Left lung (tissue), 10 donors: ENCODE measurements around the gene SAFB2. TPM values are rescaled to one million over a fixed set of nuclear protein-coding genes. Genes with fewer than 3 reads are reported as not detected.

Experiments
- ATAC-seq: fragments of 200-7000 bp; cut with Tn5 transposase; one replicate; pipeline ENCODE4 v1.9.1; 2020; ENCODE audit warnings: moderate library complexity
- DNase-seq, 4 donors: peaks; one replicate each; pipeline ENCODE4 v3.0.0-alpha.2; 2013 to 2020
- H3K27ac ChIP-seq, 2 donors: fragments of 200-600 bp; sonication (generic) in 1 of 2; one replicate each; pipeline versions ENCODE4 v1.5.0 to v1.8.0; 2020 to 2021
- H3K27me3 ChIP-seq, 2 donors: fragments of 200-600 bp; sonication (generic) in 1 of 2; one replicate each; pipeline versions ENCODE4 v1.5.0 to v1.8.0; 2020 to 2021
- H3K36me3 ChIP-seq, 2 donors: fragments of 200-600 bp; sonication (generic) in 1 of 2; one replicate each; pipeline versions ENCODE4 v1.5.0 to v1.8.0; 2020 to 2021
- H3K4me1 ChIP-seq, 2 donors: fragments of 200-600 bp; one replicate each; pipeline ENCODE4 v1.8.0; 2021
- H3K4me3 ChIP-seq, 2 donors: fragments of 200-600 bp; sonication (generic) in 1 of 2; one replicate each; pipeline versions ENCODE4 v1.5.0 to v1.8.0; 2020 to 2021; ENCODE audit warnings: mild to moderate bottlenecking in 1 of 2
- H3K9me3 ChIP-seq, 2 donors: fragments of 200-600 bp; sonication (generic) in 1 of 2; one replicate each; pipeline versions ENCODE4 v1.5.0 to v1.8.0; 2020 to 2021
- intact Hi-C, 2 donors: fragments of 100-400 bp; cut with DNase I; formaldehyde crosslinking; loops; one replicate each; pipeline versions ENCODE4 v1.11.2 to v1.14.2; 2022
- polyA plus RNA-seq, 6 donors: library from polyadenylated mRNA; unstranded; fragments of 120-200 nt; gene quantifications; one replicate each; pipeline ENCODE4 v1.2.1, GENCODE V29; 2013; ENCODE audit not compliant: insufficient read length in 6 of 6
- total RNA-seq, 2 donors: library from RNA; stranded (reverse); fragmentation: NEBNext Ultra II Directional; extraction: Animal tissue kit (Norgen Biotek cat#: 25700); gene quantifications; one replicate each; pipeline ENCODE4 v1.2.1, GENCODE V29; 2021
- TF ChIP-seq, protein P1 (sequence below), 2 donors: fragments of 200-600 bp; sonication (generic) in 1 of 2; IDR thresholded peaks; one replicate each; pipeline versions ENCODE4 v1.5.0 to v1.8.0; 2021; ENCODE audit warnings: antibody characterized with exemption in 2 of 2
- donor health status: DM: no; HTN: yes; CAD: no.
- donor health status: DM: no; HTN: no; CAD: no.

Gene SAFB2
- total and polyA plus RNA-seq, 8 donors, result 62.0 to 110 (median 84.8) TPM

- Histone ChIP-seq H3K27me3 (peaks cover 0 to 7% of the 10 kb centered on the region in 2 donors), H3K4me3 (no peak overlapping the region), H3K4me1 (no peaks in the 10 kb centered on the region), H3K9me3 (no peaks in the 10 kb centered on the region), H3K36me3 (no peaks in the 10 kb centered on the region), H3K27ac (no peak overlapping the region)
- intact Hi-C loops, result no loop called here
- TF ChIP-seq, protein P1, sequence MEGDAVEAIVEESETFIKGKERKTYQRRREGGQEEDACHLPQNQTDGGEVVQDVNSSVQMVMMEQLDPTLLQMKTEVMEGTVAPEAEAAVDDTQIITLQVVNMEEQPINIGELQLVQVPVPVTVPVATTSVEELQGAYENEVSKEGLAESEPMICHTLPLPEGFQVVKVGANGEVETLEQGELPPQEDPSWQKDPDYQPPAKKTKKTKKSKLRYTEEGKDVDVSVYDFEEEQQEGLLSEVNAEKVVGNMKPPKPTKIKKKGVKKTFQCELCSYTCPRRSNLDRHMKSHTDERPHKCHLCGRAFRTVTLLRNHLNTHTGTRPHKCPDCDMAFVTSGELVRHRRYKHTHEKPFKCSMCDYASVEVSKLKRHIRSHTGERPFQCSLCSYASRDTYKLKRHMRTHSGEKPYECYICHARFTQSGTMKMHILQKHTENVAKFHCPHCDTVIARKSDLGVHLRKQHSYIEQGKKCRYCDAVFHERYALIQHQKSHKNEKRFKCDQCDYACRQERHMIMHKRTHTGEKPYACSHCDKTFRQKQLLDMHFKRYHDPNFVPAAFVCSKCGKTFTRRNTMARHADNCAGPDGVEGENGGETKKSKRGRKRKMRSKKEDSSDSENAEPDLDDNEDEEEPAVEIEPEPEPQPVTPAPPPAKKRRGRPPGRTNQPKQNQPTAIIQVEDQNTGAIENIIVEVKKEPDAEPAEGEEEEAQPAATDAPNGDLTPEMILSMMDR (IDR thresholded peaks at IDR 0.05), result peak in 1 of 2 donors; percentile 21
- DNase-seq (no peak), ATAC-seq (peak; percentile 71)
These were observed 74.7 kb downstream of the SAFB2 start for GRCh38 chr19:5547881-5548280.

- Histone ChIP-seq H3K36me3 (no peaks in the 10 kb centered on the region), H3K4me1 (no peaks in the 10 kb centered on the region), H3K9me3 (no peaks in the 10 kb centered on the region), H3K4me3 (no peak overlapping the region), H3K27me3 (peaks cover 0 to 14% of the 10 kb centered on the region in 2 donors), H3K27ac (no peak overlapping the region)
- ATAC-seq (no peak), DNase-seq (no peak)
- intact Hi-C loops, result no loop called here
- TF ChIP-seq, protein P1 (IDR thresholded peaks at IDR 0.05), result no peak
These were observed 76.6 kb downstream of the SAFB2 start for GRCh38 chr19:5545984-5546383.

DNA sequence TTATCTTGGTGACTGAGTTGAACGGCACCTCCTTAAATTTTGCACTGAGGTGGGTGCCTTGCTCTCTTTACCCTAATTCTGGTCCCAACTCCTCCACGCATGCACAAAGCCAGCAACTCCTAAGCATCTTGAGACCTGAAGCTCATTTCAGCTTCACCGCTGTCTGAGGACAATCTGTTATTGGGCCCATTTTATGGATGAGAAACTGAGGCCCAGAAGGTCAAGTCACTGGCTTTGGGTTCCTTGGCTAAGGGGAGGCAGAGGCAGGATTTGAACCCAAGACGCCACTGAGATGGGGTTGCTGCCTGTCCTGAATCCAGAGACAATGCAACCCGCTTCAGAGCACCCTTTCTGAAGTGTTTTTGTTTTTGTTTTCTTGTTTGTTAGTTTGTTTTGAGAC is 77.5 kb downstream of the SAFB2 start:
- H3K36me3 ChIP-seq, result no peaks in the 10 kb centered on the region
- DNase-seq (no peak), ATAC-seq (no peak)
- intact Hi-C loops, result no loop called here
- H3K4me1 ChIP-seq, result no peaks in the 10 kb centered on the region
- peaks cover 0 to 22% of the 10 kb centered on the region in 2 donors for H3K27me3 ChIP-seq
- H3K27ac ChIP-seq, result no peak overlapping the region
- TF ChIP-seq, protein P1 (IDR thresholded peaks at IDR 0.05), result no peak
- H3K9me3 ChIP-seq, result no peaks in the 10 kb centered on the region
- no peak overlapping the region for H3K4me3 ChIP-seq

- Histone ChIP-seq H3K4me3 (no peak overlapping the region), H3K27me3 (peaks cover 0 to 45% of the 10 kb centered on the region in 2 donors), H3K4me1 (no peaks in the 10 kb centered on the region), H3K27ac (no peak overlapping the region), H3K9me3 (no peaks in the 10 kb centered on the region), H3K36me3 (no peaks in the 10 kb centered on the region)
- ATAC-seq, result no peak
- TF ChIP-seq, protein P1 (IDR thresholded peaks at IDR 0.05), result no peak
- intact Hi-C loops, result no loop called here
- no peak for DNase-seq
These were observed 79.9 kb downstream of the SAFB2 start for GRCh38 chr19:5542665-5543064.

GRCh38 chr19:5541456-5541855 is 81.1 kb downstream of the SAFB2 start:
- no peak for DNase-seq
- no peaks in the 10 kb centered on the region for H3K36me3 ChIP-seq
- H3K4me3 ChIP-seq, result no peak overlapping the region
- intact Hi-C loops, result no loop called here
- no peak for ATAC-seq
- no peaks in the 10 kb centered on the region for H3K9me3 ChIP-seq
- H3K27ac ChIP-seq, result no peak overlapping the region
- H3K4me1 ChIP-seq, result no peaks in the 10 kb centered on the region
- TF ChIP-seq, protein P1 (IDR thresholded peaks at IDR 0.05), result no peak
- H3K27me3 ChIP-seq, result peaks cover 0 to 52% of the 10 kb centered on the region in 2 donors
